IMR-90 (cell line): ENCODE measurements around the gene ALAS2. TPM values are rescaled to one million over a fixed set of nuclear protein-coding genes. Genes with fewer than 3 reads are reported as not detected.
A peak's percentile ranks its signal among the peaks of the same experiment; 100 is the strongest.
"Not testable (repeated sequence)": the region's sequence is repeated elsewhere in the genome, so short reads cannot be mapped to it uniquely, and the experiment has no call there.

Experiments used
- ATAC-seq: fragments of 200-7000 bp; cut with Tn5 transposase; 2 replicates; pipeline ENCODE4 v1.9.1; 2020; ENCODE audit warnings: low read depth, mild to moderate bottlenecking, moderate library complexity
- BruUV-seq: library from RNA; stranded (reverse); fragments of 400-500 nt; replicated peaks from 2 replicates; lab custom pipeline; 2021; lab: Mats Ljungman, UMichigan
- CTCF ChIA-PET: fragments of 300-600 bp; formaldehyde crosslinking; extraction: SDS; loops from one replicate; lab custom pipeline; 2021; ENCODE audit warnings: antibody characterized with exemption; lab: Yijun Ruan, JAX
- POLR2A ChIA-PET: fragments of 300-600 bp; sonication (Branson Sonifier 250); formaldehyde crosslinking; loops from one replicate; lab custom pipeline; 2022; ENCODE audit warnings: antibody characterized with exemption; ENCODE audit not compliant: unreplicated experiment; lab: Charles Lee
- DNase-seq: peaks from one replicate; pipeline ENCODE4 v3.0.0; 2013
- H2AFZ ChIP-seq: replicated peaks from 2 replicates; pipeline ENCODE3; 2013; ENCODE audit warnings: low read length, mild to moderate bottlenecking; ENCODE audit not compliant: poor library complexity
- H2AK5ac ChIP-seq: 2 replicates; pipeline ENCODE4 v1.6.1; 2013; ENCODE audit warnings: low read depth, low read length, inconsistent platforms
- H2AK9ac ChIP-seq: replicated peaks from 2 replicates; pipeline ENCODE3; 2013; ENCODE audit warnings: mild to moderate bottlenecking, low read depth, low read length, moderate library complexity; ENCODE audit not compliant: poor library complexity
- H2BK120ac ChIP-seq: 2 replicates; pipeline ENCODE4 v1.6.1; 2013; ENCODE audit warnings: low read depth, low read length, inconsistent platforms
- H2BK15ac ChIP-seq: 3 replicates; pipeline ENCODE4 v1.6.1; 2013; ENCODE audit warnings: low read depth, low read length, inconsistent platforms
- H2BK20ac ChIP-seq: 2 replicates; pipeline ENCODE4 v1.6.1; 2013; ENCODE audit warnings: low read depth, mild to moderate bottlenecking, inconsistent platforms, low read length, moderate library complexity
- H2BK5ac ChIP-seq: 2 replicates; pipeline ENCODE4 v1.6.1; 2013; ENCODE audit warnings: mild to moderate bottlenecking, low read depth, low read length, inconsistent platforms; ENCODE audit not compliant: poor library complexity, severe bottlenecking
- H3K14ac ChIP-seq: replicated peaks from 2 replicates; pipeline ENCODE4 v1.6.1; 2013; ENCODE audit warnings: low read depth, low read length, inconsistent platforms
- H3K18ac ChIP-seq: 2 replicates; pipeline ENCODE4 v1.6.1; 2013; ENCODE audit warnings: low read depth, low read length, control low read depth
- H3K23ac ChIP-seq: 2 replicates; pipeline ENCODE4 v1.6.1; 2013; ENCODE audit warnings: low read depth, low read length, inconsistent platforms
- H3K27ac ChIP-seq: 2 replicates; pipeline ENCODE4 v1.5.1; 2013; ENCODE audit warnings: mild to moderate bottlenecking, control low read depth, low read length; ENCODE audit not compliant: insufficient read depth
- H3K27me3 ChIP-seq: 2 replicates; pipeline ENCODE4 v1.6.1; 2013; ENCODE audit warnings: low read length; ENCODE audit not compliant: control insufficient read depth, insufficient read depth
- H3K36me3 ChIP-seq: 2 replicates; pipeline ENCODE4 v1.6.1; 2013; ENCODE audit warnings: low read length, mixed read lengths; ENCODE audit not compliant: control insufficient read depth, insufficient read depth
- H3K4ac ChIP-seq: 2 replicates; pipeline ENCODE4 v1.6.1; 2013; ENCODE audit warnings: low read depth, low read length, inconsistent platforms
- H3K4me1 ChIP-seq: 2 replicates; pipeline ENCODE4 v1.6.1; 2013; ENCODE audit warnings: low read length, mixed read lengths; ENCODE audit not compliant: control insufficient read depth, insufficient read depth
- H3K4me2 ChIP-seq: 2 replicates; pipeline ENCODE4 v1.6.1; 2013; ENCODE audit warnings: low read depth, mild to moderate bottlenecking, control low read depth, low read length, moderate library complexity
- H3K4me3 ChIP-seq: 2 replicates; pipeline ENCODE4 v1.5.1; 2013; ENCODE audit warnings: low read depth, mild to moderate bottlenecking, control low read depth, low read length, moderate library complexity; ENCODE audit not compliant: insufficient read depth
- H3K56ac ChIP-seq: 2 replicates; pipeline ENCODE4 v1.6.1; 2013; ENCODE audit warnings: low read length, inconsistent platforms; ENCODE audit not compliant: insufficient read depth; ENCODE audit errors: extremely low read depth
- H3K79me1 ChIP-seq, 2 experiments: 2 replicates each; pipeline ENCODE4 v1.6.1; 2013; ENCODE audit warnings: low read length in 2 of 2, inconsistent platforms in 1 of 2, low read depth in 1 of 2
- H3K9ac ChIP-seq: 2 replicates; pipeline ENCODE4 v1.6.1; 2013; ENCODE audit warnings: low read depth, low read length, control low read depth
- H3K9me1 ChIP-seq: 2 replicates; pipeline ENCODE4 v1.6.1; 2013; ENCODE audit warnings: low read length, inconsistent platforms; ENCODE audit not compliant: insufficient read depth
- H3K9me3 ChIP-seq: 2 replicates; pipeline ENCODE4 v1.6.1; 2013; ENCODE audit warnings: low read length; ENCODE audit not compliant: control insufficient read depth, insufficient read depth
- H4K20me1 ChIP-seq: 2 replicates; pipeline ENCODE4 v1.6.1; 2013; ENCODE audit warnings: low read length, inconsistent platforms; ENCODE audit not compliant: insufficient read depth
- H4K5ac ChIP-seq: 2 replicates; pipeline ENCODE4 v1.6.1; 2013; ENCODE audit warnings: mild to moderate bottlenecking, low read depth, low read length, control low read depth
- H4K8ac ChIP-seq, 2 experiments: 2 replicates each; pipeline ENCODE4 v1.6.1; 2013; ENCODE audit warnings: low read depth in 2 of 2, low read length in 2 of 2, control low read depth in 1 of 2, inconsistent platforms in 1 of 2
- H4K91ac ChIP-seq: 2 replicates; pipeline ENCODE4 v1.6.1; 2013; ENCODE audit warnings: low read depth, low read length, inconsistent platforms; ENCODE audit not compliant: insufficient read depth
- CEBPB ChIP-seq: IDR thresholded peaks from 2 replicates; pipeline ENCODE4 v1.6.1; 2012; ENCODE audit warnings: low read depth, low read length, improper control_type of control experiment
- FOS ChIP-seq: fragments of 150-350 bp; IDR thresholded peaks from 2 replicates; pipeline ENCODE4 v1.6.1; 2016; ENCODE audit warnings: low read depth, low read length
- MAFK ChIP-seq: IDR thresholded peaks from 2 replicates; pipeline ENCODE4 v1.6.1; 2012; ENCODE audit warnings: low read depth, low read length, improper control_type of control experiment
- MXI1 ChIP-seq: IDR thresholded peaks from 2 replicates; pipeline ENCODE4 v1.6.1; 2012; ENCODE audit warnings: low read depth, mild to moderate bottlenecking, low read length, moderate library complexity, borderline replicate concordance
- NFE2L2 ChIP-seq: fragments of 150-350 bp; IDR thresholded peaks from 2 replicates; pipeline ENCODE4 v1.6.1; 2016; ENCODE audit warnings: low read depth, mild to moderate bottlenecking, low read length
- POLR2A ChIP-seq: IDR thresholded peaks from 2 replicates; pipeline ENCODE4 v1.6.1; 2012; ENCODE audit warnings: mild to moderate bottlenecking, low read depth, low read length
- RFX5 ChIP-seq: IDR thresholded peaks from 2 replicates; pipeline ENCODE4 v1.8.0; 2012; ENCODE audit warnings: low read depth, mild to moderate bottlenecking, low read length, moderate library complexity
- WGBS, 2 experiments: methylation state at CpG; one replicate each; pipeline versions ENCODE4 v1.1.5 to v1.1.7; 2013; ENCODE audit warnings: missing lambda C conversion rate in 2 of 2; ENCODE audit not compliant: insufficient read length in 1 of 2; ENCODE audit errors: extremely low coverage in 2 of 2; 5-methylcytosine and 5-hydroxymethylcytosine counted together
- dilution Hi-C: fragments of 300-500 bp; cut with HindIII; formaldehyde crosslinking; loops from one replicate; pipeline ENCODE4 v1.14.3; 2018; ENCODE audit warnings: low sequenced_read_pairs; ENCODE audit not compliant: unreplicated experiment
- in situ Hi-C: fragments of 300-500 bp; cut with MboI; formaldehyde crosslinking; loops from 3 replicates; pipeline ENCODE4 v1.14.3; 2019; ENCODE audit warnings: low sequenced_read_pairs, inconsistent platforms, mixed read lengths
- intact Hi-C: fragments of 100-400 bp; cut with micrococcal nuclease; formaldehyde crosslinking; loops from 2 replicates; pipeline ENCODE4 v1.10.0; 2022
- polyA plus RNA-seq, 3 experiments: library from polyadenylated mRNA; depleted of rRNA; stranded (reverse); fragments of >200 nt; gene quantifications; 2 replicates each; pipeline ENCODE4 v1.2.3, GENCODE V29; 2012; ENCODE audit warnings: low replicate concordance in 1 of 3
- total RNA-seq: library from RNA; depleted of rRNA; stranded (reverse); fragments of >200 nt; gene quantifications from 2 replicates; pipeline ENCODE4 v1.2.3, GENCODE V29; 2012

Gene ALAS2
- total and polyA plus RNA-seq, 2 of the 4 experiments (the other 2 are of a cell fraction): not detected

GRCh38 chrX:55056820-55057674 lies 26.3 kb upstream of the ALAS2 start:
- in situ Hi-C loops: no loop called here
- peak overlapping the region; percentile 35; the same call in 1 of the 2 replicates for H3K4me2 ChIP-seq

GRCh38 chrX:55050599-55050998 lies 19.8 kb upstream of the ALAS2 start:
- H3K9me3 ChIP-seq, CTCF ChIA-PET, H3K14ac ChIP-seq, H3K18ac ChIP-seq, DNase-seq, H4K8ac ChIP-seq, H2AK9ac ChIP-seq, H3K36me3 ChIP-seq, H2AFZ ChIP-seq, H3K56ac ChIP-seq, H3K4me3 ChIP-seq, H3K27me3 ChIP-seq, H2BK120ac ChIP-seq, POLR2A ChIA-PET, H2BK5ac ChIP-seq, H3K4ac ChIP-seq, H4K91ac ChIP-seq, BruUV-seq, H2BK15ac ChIP-seq, H4K20me1 ChIP-seq, in situ Hi-C loops, H3K23ac ChIP-seq, H4K5ac ChIP-seq, H3K9ac ChIP-seq, H3K79me1 ChIP-seq, H2BK20ac ChIP-seq, H3K4me2 ChIP-seq, ATAC-seq, H3K27ac ChIP-seq, H3K4me1 ChIP-seq, dilution Hi-C loops, H3K9me1 ChIP-seq, H2AK5ac ChIP-seq: not testable (repeated sequence)
- WGBS, 2 experiments: no CpG with 5 or more reads among the region's 2 CpGs
- intact Hi-C loops: loop anchor here (10.0 kb wide), 1 partner anchor 806 kb away; no protein-coding TSS in a partner anchor

More at GRCh38 chrX:55056820-55057674, 26.3 kb upstream of the ALAS2 start:
- Histone ChIP-seq H4K91ac (no peak overlapping the region), H2AK5ac (no peak overlapping the region), H2BK5ac (no peak overlapping the region), H3K9me1 (no peaks in the 10 kb centered on the region), H3K23ac (no peak overlapping the region), H3K56ac (no peak overlapping the region), H3K4me3 (no peak overlapping the region), H3K79me1 (no peaks in the 10 kb centered on the region), H4K5ac (no peak overlapping the region), H2AK9ac (no peak overlapping the region), H3K27ac (no peak overlapping the region), H3K14ac (no peak overlapping the region), H3K9me3 (no peaks in the 10 kb centered on the region), H4K8ac (no peak overlapping the region), H3K9ac (no peak overlapping the region), H3K27me3 (no peaks in the 10 kb centered on the region; the same call in 1 of the 2 replicates), H2AFZ (no peak overlapping the region), H2BK120ac (no peak overlapping the region), H3K18ac (no peak overlapping the region), H3K4me1 (no peaks in the 10 kb centered on the region), H3K36me3 (no peaks in the 10 kb centered on the region), H2BK20ac (no peak overlapping the region), H3K4ac (no peak overlapping the region), H4K20me1 (no peaks in the 10 kb centered on the region), H2BK15ac (no peak overlapping the region)
- TF ChIP-seq MXI1: no peak
- TF ChIP-seq FOS: no peak
- no peak for TF ChIP-seq CEBPB
- TF ChIP-seq POLR2A: no peak
- TF ChIP-seq NFE2L2: no peak
- no peak for TF ChIP-seq RFX5
- no peak for TF ChIP-seq MAFK
- no CpG with 5 or more reads among the region's 7 CpGs for WGBS, 2 experiments
- dilution Hi-C loops (no loop called here), intact Hi-C loops (loop anchor here (1.0 to 10.0 kb wide), 2 partner anchors 166 to 812 kb away; no protein-coding TSS in a partner anchor)
- peak; percentile 19 for DNase-seq
- no peak for ATAC-seq
- BruUV-seq: no TSS peak
- ChIA-PET POLR2A (no interaction called here), CTCF (interaction anchor here (0.6 to 1.2 kb wide), 3 partner anchors 12 to 1069 kb away, joined by 3 to 7 read pairs (median 3); no protein-coding TSS in a partner anchor)
